Stimulated activated CD8-positive, alpha-beta memory T cell treated with anti-CD3 and anti-CD28 coated beads, Interleukin-7, amount 100 ng/mL, for 4 hours (primary cell): ENCODE results near the gene TERT.
"Not testable (repeated sequence)": the region's sequence is repeated elsewhere in the genome, so short reads cannot be mapped to it uniquely, and the experiment has no call there.

Experiments
- DNase-seq, 2 donors: peaks; one replicate each; pipeline ENCODE4 v3.0.0-alpha.2; 2020; ENCODE audit warnings: low read depth in 2 of 2

The TERT gene

DNA sequence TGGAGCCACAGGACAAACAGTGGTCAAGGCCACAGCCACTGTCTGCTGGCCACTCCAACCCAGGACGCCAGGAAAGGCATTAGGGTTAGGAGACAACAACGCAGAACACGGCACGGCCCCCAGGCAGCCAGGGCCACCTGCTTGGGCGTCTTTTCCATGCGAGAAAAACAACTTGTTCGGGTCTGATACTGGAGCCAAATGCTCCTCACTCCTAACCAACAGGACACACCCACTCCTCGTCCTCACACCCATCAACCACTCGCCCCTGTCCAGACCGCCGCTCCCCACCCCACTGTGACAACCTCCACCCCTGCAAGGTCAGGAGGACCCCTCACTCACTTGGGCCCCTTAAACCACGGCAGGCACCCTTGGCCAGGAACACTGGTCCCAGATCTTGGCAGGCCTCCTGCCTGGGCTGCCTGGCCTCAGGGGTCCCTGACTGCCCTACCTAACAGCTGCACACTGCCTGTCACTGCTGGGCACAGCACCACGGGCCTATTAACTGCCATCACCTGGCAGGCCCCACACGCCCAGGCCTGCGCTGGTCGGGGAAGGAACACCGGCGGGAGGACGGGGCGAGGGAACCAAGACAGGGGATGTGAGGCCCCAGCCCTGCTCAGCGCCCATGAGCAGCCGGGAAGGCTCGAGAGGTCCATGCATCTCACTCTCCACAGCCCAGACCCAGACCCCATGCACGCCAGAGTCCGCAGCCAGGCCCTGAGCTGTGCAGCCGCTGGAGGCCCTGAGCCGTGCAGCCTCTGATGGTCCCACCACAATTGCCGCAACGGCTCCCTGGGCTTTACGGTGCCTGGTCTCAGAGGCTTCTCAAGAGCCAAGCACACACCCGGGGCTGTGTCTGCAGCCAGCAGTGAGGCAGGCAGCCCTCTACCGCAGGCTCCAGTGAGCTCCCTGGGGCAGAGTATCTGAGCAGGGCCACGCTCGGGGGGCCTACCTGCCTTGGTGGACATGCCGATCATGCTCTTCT is 36.3 kb upstream of the TERT start:
- no peak for DNase-seq

DNA sequence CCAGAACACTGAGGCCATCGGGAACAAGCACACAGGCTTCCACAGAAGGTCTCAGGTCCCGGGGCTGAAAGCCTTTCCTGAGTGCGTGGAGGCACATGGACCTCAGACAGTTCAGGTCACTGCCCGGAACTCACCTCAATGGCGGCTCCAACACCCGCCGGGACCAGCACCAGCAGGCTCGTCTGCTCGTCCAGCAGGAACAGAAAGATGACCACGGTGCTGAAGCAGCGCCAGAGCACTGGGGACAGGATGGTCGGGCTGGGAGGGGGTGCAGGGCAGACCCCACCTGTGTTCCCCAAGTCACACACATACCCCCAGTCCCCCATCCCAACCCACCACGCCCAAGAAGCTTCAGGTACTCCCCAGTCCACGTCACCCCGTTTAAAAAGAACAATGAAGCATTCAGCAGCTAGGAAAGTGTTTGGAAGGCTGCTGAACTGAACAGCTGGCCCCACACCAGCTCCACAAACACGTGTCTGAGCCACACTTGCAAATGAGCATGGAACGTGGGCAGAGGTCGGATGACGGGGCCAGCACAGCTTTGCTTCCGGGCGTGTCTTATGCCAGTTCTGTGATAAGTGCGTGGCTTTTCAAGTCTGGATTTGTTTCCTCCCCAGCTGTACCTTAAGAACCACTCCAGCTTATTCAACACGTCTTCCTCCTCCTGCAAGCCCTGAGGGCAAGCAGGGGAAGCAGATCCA is 35.4 kb upstream of the TERT start:
- DNase-seq: no peak

DNA sequence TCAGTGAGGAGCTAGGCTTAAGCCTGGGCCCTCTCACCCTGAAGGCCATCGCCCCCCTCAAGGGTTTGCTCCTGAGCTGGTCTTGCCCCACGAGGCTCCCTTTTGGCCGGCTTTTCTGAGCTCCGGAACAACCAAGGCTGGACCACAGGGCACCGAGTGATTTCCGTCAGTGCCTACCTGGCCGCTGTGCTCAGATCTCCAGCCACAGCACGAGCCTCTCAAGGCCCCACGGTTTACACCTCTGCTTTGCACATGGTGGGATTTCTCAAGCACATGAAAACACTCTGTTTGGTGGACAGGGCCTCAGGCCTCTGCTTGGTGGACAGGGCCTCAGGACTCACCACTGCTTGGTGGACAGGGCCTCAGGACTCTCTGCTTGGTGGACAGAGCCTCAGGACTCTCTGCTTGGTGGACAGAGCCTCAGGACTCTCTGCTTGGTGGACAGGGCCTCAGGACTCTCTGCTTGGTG is 34.3 kb upstream of the TERT start:
- DNase-seq: no peak

DNA sequence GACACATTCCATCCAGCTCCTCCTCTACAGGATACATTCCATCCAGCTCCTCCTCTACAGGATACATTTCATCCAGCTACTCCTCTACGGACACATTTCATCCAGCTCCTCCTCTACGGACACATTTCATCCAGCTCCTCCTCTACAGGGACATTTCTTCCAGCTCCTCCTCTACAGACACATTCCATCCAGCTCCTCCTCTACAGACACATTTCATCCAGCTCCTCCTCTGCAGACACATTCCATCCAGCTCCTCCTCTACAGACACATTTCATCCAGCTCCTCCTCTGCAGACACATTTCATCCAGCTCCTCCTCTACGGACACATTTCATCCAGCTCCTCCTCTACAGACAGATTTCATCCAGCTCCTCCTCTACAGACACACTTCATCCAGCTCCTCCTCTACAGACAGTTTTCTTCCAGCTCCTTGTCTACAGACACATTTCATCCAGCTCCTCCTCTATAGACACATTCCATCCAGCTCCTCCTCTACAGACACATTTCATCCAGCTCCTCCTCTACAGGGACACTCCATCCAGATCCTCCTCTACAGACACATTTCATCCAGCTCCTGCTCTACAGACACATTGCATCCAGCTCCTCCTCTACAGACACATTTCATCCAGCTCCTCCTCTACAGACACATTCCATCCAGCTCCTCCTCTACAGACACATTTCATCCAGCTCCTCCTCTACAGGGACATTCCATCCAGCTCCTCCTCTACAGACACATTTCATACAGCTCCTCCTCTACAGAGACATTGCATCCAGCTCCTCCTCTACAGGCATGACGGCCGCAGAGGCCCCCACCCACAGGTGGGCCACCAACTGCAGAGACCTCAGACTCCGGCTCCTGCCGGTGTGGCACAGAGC is 33.6 kb upstream of the TERT start:
- not testable (repeated sequence) for DNase-seq

DNA sequence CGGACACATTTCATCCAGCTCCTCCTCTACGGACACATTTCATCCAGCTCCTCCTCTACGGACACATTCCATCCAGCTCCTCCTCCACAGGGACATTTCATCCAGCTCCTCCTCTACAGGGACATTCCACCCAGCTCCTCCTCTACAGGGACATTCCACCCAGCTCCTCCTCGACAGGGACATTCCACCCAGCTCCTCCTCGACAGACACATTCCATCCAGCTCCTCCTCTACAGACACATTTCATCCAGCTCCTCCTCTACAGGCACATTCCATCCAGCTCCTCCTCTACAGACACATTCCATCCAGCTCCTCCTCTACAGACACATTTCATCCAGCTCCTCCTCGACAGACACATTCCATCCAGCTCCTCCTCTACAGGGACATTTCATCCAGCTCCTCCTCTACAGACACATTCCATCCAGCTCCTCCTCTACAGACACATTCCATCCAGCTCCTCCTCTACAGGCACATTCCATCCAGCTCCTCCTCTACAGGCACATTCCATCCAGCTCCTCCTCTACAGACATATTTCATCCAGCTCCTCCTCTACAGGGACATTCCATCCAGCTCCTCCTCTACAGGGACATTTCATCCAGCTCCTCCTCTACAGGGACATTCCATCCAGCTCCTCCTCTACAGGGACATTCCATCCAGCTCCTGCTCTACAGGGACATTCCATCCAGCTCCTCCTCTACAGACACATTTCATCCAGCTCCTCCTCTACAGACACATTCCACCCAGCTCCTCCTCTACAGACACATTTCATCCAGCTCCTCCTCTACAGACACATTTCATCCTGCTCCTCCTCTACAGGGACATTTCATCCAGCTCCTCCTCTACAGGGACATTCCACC is 32.3 kb upstream of the TERT start:
- DNase-seq: not testable (repeated sequence)

DNA sequence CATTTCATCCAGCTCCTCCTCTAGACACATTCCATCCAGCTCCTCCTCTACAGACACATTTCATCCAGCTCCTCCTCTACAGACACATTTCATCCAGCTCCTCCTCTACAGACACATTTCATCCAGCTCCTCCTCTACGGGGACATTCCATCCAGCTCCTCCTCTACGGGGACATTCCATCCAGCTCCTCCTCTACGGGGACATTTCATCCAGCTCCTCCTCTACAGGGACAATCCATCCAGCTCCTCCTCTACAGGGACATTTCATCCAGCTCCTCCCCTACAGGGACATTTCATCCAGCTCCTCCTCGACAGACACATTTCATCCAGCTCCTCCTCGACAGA is 31.6 kb upstream of the TERT start:
- DNase-seq: not testable (repeated sequence)

DNA sequence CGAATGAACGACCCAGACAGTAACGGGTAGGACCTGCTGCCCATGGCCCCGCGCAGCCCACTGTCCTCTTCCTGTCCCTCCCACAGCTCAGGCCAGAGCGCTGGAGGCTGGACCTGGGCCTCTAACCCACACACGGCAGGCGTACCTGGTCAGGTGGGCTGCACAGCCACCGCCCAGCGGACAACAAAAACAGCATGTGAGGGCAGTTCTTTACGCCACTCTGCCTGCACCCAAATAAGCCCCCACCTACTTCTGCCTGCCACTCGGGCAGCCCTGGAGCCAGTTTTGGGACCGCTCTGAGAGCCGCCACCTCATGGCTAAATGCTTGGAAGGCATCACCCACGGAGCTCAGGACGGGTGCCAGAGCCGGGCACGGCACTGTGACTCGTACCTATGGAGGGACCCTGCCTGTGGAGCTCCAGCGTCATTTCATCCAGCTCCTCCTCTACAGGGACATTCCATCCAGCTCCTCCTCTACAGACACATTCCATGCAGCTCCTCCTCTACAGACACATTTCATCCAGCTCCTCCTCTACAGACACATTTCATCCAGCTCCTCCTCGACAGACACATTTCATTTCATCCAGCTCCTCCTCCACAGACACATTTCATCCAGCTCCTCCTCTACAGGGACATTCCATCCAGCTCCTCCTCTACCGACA is 31.1 kb upstream of the TERT start:
- no peak for DNase-seq

DNA sequence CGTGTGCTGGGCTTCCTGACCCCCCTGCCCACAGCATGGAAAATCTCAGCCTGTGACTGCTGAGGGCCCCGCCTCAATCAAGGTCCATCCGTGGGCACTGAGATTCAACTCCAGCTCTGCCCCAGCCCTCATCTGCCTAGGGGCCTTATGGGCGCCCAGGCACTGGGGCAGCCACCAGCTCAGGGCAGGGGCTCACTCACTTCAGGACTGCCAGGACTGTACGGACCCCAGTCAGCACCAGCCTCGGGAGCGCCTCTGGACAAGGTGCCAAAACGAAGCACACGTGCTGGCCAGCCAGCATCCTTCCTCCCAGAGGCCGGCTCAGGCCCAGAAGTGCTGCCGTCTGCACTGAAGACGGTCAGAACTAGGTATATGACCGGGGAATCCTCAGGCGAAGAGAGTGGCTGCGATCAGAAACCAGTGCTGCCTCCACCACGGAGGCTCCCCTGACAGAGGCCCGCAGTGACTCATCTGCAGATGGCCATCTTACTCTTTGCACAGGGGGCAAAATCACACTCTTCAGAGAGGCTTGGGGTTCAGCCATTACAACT is 30.4 kb upstream of the TERT start:
- DNase-seq: no peak

DNA sequence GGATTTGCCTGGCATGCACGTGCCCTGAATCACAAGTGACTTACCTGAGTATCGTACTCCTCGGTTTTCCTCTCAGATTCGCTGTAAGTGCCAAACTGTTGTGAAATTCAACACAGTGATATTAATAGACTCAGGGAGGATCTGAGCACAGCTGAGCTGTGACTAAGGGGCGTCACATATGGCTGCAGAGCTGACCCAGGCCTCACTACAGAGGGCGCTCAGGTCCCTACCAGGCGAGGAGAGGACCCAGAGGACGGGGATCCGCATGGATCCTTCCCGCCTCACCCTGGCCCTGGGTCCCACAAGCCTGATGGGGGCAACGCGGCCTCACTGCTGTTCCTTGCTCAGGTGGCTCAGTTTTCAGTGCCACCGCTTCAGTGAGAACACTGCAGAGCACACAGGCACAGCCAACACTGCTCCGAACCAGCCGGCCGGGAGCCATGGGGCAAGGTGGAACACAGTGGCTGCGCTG is 29.9 kb upstream of the TERT start:
- no peak for DNase-seq

DNA sequence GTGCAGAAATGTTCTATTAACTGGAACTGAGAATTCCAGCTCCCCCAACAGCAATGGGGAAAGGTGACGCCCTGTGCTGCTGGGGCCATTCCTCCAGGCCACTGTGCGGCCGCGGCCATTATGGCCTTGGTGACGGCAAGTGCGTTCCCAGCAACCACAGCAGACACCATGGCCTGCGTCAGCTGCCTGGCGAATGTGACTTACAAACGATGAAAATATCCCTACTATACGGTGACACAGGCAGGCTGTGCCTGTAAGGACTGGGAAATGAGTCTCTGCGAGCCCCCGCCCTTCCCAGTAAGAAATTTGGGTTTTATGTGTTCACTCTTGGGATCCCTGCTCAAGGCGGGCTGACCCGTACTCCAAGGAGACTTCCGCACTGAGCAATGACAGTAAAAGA is 29.4 kb upstream of the TERT start:
- DNase-seq: no peak

DNA sequence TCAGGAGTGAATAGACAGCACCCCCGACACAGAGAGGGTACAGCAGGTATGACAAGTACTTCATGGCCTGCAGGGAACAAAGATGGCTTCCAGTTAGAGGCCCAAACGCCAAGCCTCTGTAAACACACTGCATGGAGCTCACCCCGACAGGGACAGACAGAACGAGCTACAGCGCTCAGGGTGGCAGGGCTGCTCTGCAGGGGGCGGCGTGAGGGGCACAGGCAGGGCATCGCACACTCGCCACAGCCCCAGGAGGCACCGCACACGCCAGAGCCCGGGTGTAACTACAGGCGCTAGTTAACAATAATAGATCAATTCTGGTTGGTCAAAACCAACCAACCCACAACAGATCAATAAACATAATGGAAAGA is 28.9 kb upstream of the TERT start:
- no peak for DNase-seq

DNA sequence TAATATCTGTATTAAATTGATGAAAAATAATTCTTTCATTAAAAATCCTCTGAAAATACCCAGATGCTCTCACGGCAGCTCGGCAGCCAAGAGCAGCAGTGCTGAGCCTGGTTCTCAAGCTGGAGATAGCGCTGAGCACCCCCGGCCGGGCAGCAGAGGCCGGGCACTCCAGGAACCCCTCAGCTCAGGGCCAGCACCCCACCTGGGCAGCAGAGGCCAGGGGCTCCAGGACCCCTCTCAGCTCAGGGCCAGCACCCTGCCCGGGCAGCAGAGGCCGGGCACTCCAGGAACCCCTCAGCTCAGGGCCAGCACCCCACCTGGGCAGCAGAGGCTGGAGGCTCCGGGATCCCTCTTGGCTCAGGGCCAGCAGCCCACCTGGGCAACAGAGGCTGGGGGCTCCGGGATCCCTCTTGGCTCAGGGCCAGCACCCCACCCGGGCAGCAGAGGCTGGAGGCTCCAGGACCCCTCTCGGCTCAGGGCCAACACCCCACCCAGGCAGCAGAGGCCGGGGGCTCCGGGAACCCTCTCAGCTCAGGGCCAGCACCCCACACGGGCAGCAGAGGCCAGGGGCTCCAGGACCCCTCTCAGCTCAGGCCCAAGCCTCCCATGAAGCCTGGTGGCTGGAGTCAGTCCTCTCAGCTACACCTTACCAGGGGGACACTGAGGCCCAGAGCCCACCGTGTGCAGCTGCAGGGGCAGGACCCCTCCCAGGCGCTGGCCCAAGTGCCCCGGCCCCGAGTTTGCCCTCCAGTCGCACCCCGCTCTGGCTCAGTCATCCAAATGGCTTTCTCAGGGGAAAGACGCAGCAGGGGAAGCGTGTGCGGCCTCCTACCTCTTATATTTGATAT is 28.3 kb upstream of the TERT start:
- no peak for DNase-seq

DNA sequence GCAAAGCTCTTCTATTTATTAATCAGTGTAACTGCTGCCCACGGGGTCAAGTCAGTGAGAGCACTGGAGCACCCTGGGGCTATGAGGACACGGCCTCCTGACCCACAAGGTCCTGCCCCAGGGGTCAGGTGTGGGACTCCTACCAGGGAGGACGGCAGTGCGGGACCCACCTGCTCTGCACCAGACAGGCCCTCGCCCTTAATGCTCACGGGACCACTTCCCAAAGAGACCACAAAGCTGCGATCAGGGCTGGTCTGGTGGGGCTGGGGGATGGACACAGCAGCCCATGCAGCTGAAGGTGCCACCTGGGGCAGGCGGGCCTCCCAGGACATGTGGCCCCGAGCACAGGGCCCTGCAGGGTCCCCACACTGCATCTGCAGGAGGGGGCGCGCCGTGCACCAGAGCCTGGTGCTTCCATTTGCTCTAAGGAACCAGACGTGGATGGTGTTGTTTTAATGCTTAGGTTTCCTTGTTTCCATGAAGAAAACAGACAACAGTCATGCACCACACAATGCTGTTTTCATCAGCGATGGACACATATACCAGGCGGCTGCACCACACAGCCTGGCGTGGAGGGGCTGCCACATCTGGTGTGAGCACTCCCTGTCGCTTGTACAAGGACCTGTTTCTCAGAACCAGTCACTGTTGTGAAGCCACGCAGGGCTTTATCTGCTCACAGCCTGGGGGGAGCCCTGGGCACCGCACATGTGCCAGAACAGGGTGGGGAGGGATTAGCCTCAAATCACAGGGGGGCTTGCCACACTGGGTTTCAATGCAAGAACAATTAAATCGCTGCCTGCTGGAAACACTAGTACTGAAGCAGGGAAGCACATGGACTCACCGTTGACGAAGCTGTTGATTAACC is 27.4 kb upstream of the TERT start:
- no peak for DNase-seq

DNA sequence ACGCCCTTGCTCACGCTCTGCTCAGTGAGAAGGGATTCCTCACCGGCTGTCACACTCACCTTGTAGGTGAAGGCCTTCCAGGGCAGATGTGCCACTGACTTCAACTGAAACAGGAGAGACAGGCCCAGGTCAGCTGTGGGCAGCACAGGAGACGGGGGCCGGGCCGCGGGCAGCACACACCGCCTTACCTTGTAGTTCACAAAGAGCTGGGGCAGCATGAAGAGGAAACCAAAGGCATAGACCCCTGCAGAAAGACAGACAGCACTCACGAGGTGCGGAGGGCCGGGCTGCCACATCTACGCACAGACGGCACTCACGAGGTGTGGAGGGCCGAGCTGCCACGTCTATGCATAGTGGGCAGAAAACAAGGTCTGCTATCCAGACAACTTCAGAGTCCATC is 26.7 kb upstream of the TERT start:
- DNase-seq: no peak

DNA sequence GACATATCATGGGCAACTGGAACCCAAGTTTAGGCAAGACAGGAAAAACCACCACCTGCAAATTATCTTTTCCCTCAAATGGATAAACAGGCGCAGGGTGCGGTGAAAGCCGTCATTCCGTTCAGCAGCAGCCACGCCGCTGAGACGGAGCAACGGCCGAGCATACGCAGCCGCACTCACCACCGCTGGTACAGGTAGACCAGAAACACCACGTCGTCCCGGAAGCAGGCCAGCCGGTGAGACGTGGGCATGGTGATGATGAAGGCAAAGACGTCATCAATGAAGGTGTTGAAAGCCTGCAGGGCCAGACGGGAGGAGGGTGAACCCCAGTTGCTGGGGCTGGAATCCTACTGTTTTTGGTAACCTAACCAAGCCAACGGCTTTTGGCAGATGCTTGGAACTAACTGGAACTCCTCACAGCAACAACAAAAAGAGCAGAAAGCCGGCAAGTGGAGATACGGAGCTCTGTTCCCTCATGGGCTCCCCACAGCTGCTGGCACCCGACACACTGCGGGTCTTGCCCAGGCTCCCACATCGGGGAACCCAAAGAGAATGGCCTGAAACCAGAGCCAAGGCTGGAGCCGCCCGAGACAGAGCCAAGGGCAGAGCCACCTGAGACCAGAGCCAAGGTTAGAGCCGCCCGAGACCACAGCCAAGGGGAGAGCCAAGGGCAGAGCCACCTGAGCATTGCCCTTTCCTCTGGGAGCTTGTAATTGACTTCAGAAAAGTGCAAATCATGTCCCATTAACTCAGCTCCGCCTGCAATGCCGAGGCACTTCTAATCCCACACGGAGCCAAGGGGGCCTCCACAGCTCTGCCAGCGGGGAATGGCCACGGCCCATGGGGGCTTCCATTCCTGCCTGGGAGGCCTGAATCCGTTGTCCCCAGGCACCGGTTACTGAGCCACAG is 25.8 kb upstream of the TERT start:
- DNase-seq: no peak

DNA sequence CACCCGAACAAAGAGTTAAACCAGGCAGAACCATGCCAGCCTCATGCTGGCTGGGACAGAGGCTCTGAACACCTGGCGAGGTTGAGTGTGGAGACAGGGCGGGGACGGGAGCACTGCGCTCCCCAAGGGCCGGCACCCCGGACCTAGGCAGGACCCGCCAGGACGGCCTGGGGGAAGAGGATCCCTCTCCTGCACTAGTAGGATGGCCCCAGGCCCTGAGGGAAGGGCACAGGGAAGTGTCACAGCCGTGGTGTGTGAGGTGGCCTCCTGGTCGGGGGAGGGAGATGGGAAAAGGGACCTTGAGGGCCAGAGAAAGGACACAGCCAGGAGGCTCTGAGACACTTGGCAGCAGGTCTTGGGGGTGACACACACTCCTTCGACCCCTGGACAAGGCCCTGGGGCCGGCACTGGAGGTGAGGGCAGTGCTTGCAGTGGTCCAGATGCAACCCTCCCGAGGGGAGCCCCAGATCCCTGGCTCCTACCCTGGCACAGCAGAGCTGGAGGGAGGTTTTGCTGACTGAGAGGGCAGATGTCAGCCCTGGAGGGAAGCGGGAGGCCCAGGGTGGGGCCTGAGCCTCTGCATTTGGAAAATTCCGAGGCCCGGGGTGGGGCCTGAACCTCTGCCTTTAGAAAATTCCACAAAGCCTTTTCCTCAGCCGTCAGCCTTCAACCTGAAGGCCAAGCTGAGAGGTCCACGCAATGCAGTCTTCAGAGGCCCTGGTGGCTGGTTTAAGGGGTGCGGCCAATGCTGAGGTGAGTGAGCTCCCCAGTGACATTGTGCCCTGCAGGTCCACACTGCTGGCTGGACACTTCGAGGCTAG is 24.8 kb upstream of the TERT start:
- no peak for DNase-seq
